HepG2 (cell line): ENCODE data around the gene SDR9C7. TPM values are rescaled to one million over a fixed set of nuclear protein-coding genes. Genes with fewer than 3 reads are reported as not detected.
"Not testable (repeated sequence)": the region's sequence is repeated elsewhere in the genome, so short reads cannot be mapped to it uniquely, and the experiment has no call there.

Source experiments
- ATAC-seq: fragments of 200-7000 bp; cut with Tn5 transposase; 3 replicates; pipeline ENCODE4 v1.9.1; 2020; ENCODE audit warnings: mild to moderate bottlenecking, moderate library complexity
- BruUV-seq: library from RNA; stranded (reverse); fragments of 400-500 nt; replicated peaks from 2 replicates; lab custom pipeline; 2021; lab: Mats Ljungman, UMichigan
- CTCF ChIA-PET: fragments of 300-600 bp; formaldehyde crosslinking; extraction: SDS; loops from one replicate; lab custom pipeline; 2021; ENCODE audit warnings: low total read pairs, inconsistent platforms, low intra/inter-chr PET ratio; lab: Yijun Ruan, JAX
- POLR2A ChIA-PET: fragments of 350-600 bp; sonication (Branson Sonifier 250); formaldehyde crosslinking; loops from one replicate; lab custom pipeline; 2020; ENCODE audit warnings: antibody characterized with exemption, inconsistent platforms; lab: Yijun Ruan, JAX
- DNase-seq: peaks from one replicate; pipeline ENCODE4 v3.0.0-alpha.2; 2015; ENCODE audit warnings: low spot score
- FAIRE-seq: peaks from 3 replicates; lab custom pipeline; 2011; peaks lifted over from hg19 to GRCh38; lab: Jason Lieb, UNC
- H2AFZ ChIP-seq: one replicate; pipeline ENCODE4 v1.6.1; 2011; ENCODE audit warnings: low read length, inconsistent platforms
- H3K27ac ChIP-seq: fragments of 300-600 bp; 3 replicates; pipeline ENCODE4 v1.8.0; 2011; ENCODE audit warnings: mixed run types, mild to moderate bottlenecking, mixed read lengths, low read length, inconsistent platforms; ENCODE audit not compliant: insufficient read depth; ENCODE audit errors: extremely low read length
- H3K27me3 ChIP-seq, 2 experiments: fragments of 200-600 bp in 1 of 2; 2 replicates in 1 of 2; 3 replicates in 1 of 2; pipeline versions ENCODE4 v1.6.0 to v1.8.0; 2011; ENCODE audit warnings: low read length in 2 of 2, mild to moderate bottlenecking in 2 of 2, moderate library complexity in 2 of 2, inconsistent platforms in 1 of 2; ENCODE audit not compliant: insufficient read depth in 2 of 2, control insufficient read depth in 1 of 2
- H3K36me3 ChIP-seq, 2 experiments: fragments of 200-600 bp in 1 of 2; replicated peaks in 1 of 2; 2 replicates in 1 of 2; 3 replicates in 1 of 2; pipeline versions ENCODE4 v1.5.1 to v1.8.0; 2011; ENCODE audit warnings: low read length in 2 of 2, inconsistent platforms in 1 of 2; ENCODE audit not compliant: insufficient read depth in 2 of 2, control insufficient read depth in 1 of 2
- H3K4me1 ChIP-seq: 2 replicates; pipeline ENCODE4 v1.5.1; 2012; ENCODE audit warnings: low read length, inconsistent platforms; ENCODE audit not compliant: insufficient read depth
- H3K4me2 ChIP-seq: 2 replicates; pipeline ENCODE4 v1.6.0; 2011; ENCODE audit warnings: low read depth, low read length, inconsistent platforms
- H3K4me3 ChIP-seq, 3 experiments: fragments of 200-600 bp in 1 of 3; sonication (generic), shearing (Covaris generic) in 1 of 3; replicated peaks in 1 of 3; 2 replicates each; pipeline ENCODE4 v1.5.1; 2011 to 2016; ENCODE audit warnings: low read length in 3 of 3, inconsistent platforms in 2 of 3, low read depth in 2 of 3, mild to moderate bottlenecking in 2 of 3, control low read depth in 1 of 3, mixed read lengths in 1 of 3; ENCODE audit not compliant: insufficient read depth in 1 of 3
- H3K79me2 ChIP-seq: one replicate; pipeline ENCODE4 v1.6.1; 2011; ENCODE audit warnings: low read length, inconsistent platforms; ENCODE audit not compliant: insufficient read depth
- H3K9ac ChIP-seq: 2 replicates; pipeline ENCODE4 v1.6.0; 2011; ENCODE audit warnings: mild to moderate bottlenecking, low read depth, low read length, inconsistent platforms; ENCODE audit not compliant: insufficient read depth
- H3K9me3 ChIP-seq: 2 replicates; pipeline ENCODE4 v1.5.1; 2012; ENCODE audit warnings: mild to moderate bottlenecking, low read length
- H4K20me1 ChIP-seq: 2 replicates; pipeline ENCODE4 v1.6.0; 2011; ENCODE audit warnings: inconsistent platforms, mild to moderate bottlenecking, low read length, moderate library complexity; ENCODE audit not compliant: insufficient read depth
- CHD4 ChIP-seq: fragments of 200-600 bp; sonication (generic); IDR thresholded peaks from 2 replicates; pipeline ENCODE4 v1.7.0; 2017; ENCODE audit warnings: mild to moderate bottlenecking, low read length, borderline replicate concordance
- CREB1 ChIP-seq, 2 experiments: fragments of 450-650 bp in 1 of 2; IDR thresholded peaks; 2 replicates each; pipeline ENCODE4 v1.6.1; 2016 to 2017; ENCODE audit warnings: control low read depth in 1 of 2, mild to moderate bottlenecking in 1 of 2, missing compliant biosample characterization in 1 of 2, missing genetic modification characterization in 1 of 2
- DMAP1 ChIP-seq: IDR thresholded peaks from 2 replicates; pipeline ENCODE4 v1.6.1; 2016
- JUN ChIP-seq: sonication (generic); formaldehyde crosslinking; IDR thresholded peaks from 2 replicates; pipeline ENCODE4 v1.4.0; 2020; ENCODE audit warnings: mild to moderate bottlenecking, missing genetic modification reagents
- RNF219 ChIP-seq: sonication (generic); formaldehyde crosslinking; IDR thresholded peaks from 2 replicates; pipeline ENCODE4 v1.5.0; 2020; ENCODE audit warnings: mild to moderate bottlenecking, missing genetic modification reagents
- SRY ChIP-seq: sonication (generic); formaldehyde crosslinking; IDR thresholded peaks from 2 replicates; pipeline ENCODE4 v1.8.0; 2022; ENCODE audit warnings: mild to moderate bottlenecking, missing genetic modification reagents
- ZNF225 ChIP-seq: sonication (generic); formaldehyde crosslinking; IDR thresholded peaks from 2 replicates; pipeline ENCODE4 v1.4.0; 2020; ENCODE audit warnings: mild to moderate bottlenecking, missing genetic modification reagents
- ZNF607 ChIP-seq: sonication (generic); formaldehyde crosslinking; IDR thresholded peaks from 2 replicates; pipeline ENCODE4 v1.5.1; 2020; ENCODE audit warnings: missing genetic modification reagents, mild to moderate bottlenecking, borderline replicate concordance
- WGBS: methylation state at CpG from one replicate; pipeline ENCODE4 v1.1.6; 2017; ENCODE audit warnings: low lambda C conversion rate; 5-methylcytosine and 5-hydroxymethylcytosine counted together
- in situ Hi-C: cut with HindIII; loops from 2 replicates; pipeline ENCODE4 v1.10.0; 2017; ENCODE audit warnings: low pct_unique_long_range_greater_than_20kb; ENCODE audit not compliant: extremely low pct_ligation_motif_present
- intact Hi-C: fragments of 100-400 bp; cut with micrococcal nuclease; formaldehyde crosslinking; loops from one replicate; pipeline ENCODE4 v1.10.0; 2022; ENCODE audit not compliant: unreplicated experiment
- polyA plus RNA-seq, 8 experiments: library from polyadenylated mRNA; depleted of rRNA in 3 of 8; stranded (reverse) in 7 of 8; unstranded in 1 of 8; fragments of >200 nt; fragmentation: Illumina TruSeq in 4 of 8; extraction: Trizol in 4 of 8; gene quantifications; 2 replicates each; pipeline versions ENCODE4 v1.2.1 to v1.2.3, GENCODE V29; 2011 to 2016; ENCODE audit warnings: low read depth in 4 of 8, missing spikeins in 1 of 8, mixed read lengths in 1 of 8; ENCODE audit not compliant: insufficient read depth in 1 of 8
- total RNA-seq, 5 experiments: library from RNA; depleted of rRNA; stranded (reverse); fragments of >200 nt; fragmentation: Illumina TruSeq; extraction: Trizol; gene quantifications; 2 replicates each; pipeline ENCODE4 v1.2.3, GENCODE V29; 2016; ENCODE audit warnings: low read depth in 1 of 5

The SDR9C7 gene
- total and polyA plus RNA-seq, 2 of the 13 experiments (the other 11 are each of a cell fraction or from before 2014, with no cell fraction given), result 0.04 TPM; not detected in 1

- H2AFZ ChIP-seq, result no peak overlapping the region
- intact Hi-C loops, result no loop called here
- no peak overlapping the region for H3K4me2 ChIP-seq
- H3K27ac ChIP-seq, result no peak overlapping the region
- ATAC-seq, result no peak
- no TSS peak for BruUV-seq
- H3K36me3 ChIP-seq, result no peaks in the 10 kb centered on the region
- H3K9ac ChIP-seq, result no peak overlapping the region
- no peak for DNase-seq
- TF ChIP-seq SRY (no peak), ZNF225 (CRISPR knock-in tag) (no peak), JUN (CRISPR knock-in tag) (no peak), CHD4 (no peak), CREB1 (IDR thresholded peaks at IDR 0.05) (0 out of 2 replicates have a peak, but pooled peaks have one; percentile 33), CREB1 (CRISPR knock-in tag; IDR thresholded peaks at IDR 0.05) (no peak), DMAP1 (CRISPR knock-in tag) (no peak), RNF219 (no peak), ZNF607 (CRISPR knock-in tag) (no peak)
- H3K27me3 ChIP-seq, result no peaks in the 10 kb centered on the region; a peak in 1 of 5 replicates
- H3K4me1 ChIP-seq, result no peaks in the 10 kb centered on the region
- ChIA-PET POLR2A (no interaction called here), CTCF (no interaction called here)
- WGBS, result 0% methylated on average over 1 of the region's 1 CpG
- in situ Hi-C loops, result no loop called here
- FAIRE-seq, result no peak
- H3K79me2 ChIP-seq, result no peaks in the 10 kb centered on the region
- H3K4me3 ChIP-seq, result no peak overlapping the region
- H3K9me3 ChIP-seq, result no peaks in the 10 kb centered on the region
- H4K20me1 ChIP-seq, result no peaks in the 10 kb centered on the region
Observed at GRCh38 chr12:56903374-56903773, 30.8 kb downstream of the SDR9C7 start.

- H3K79me2 ChIP-seq, intact Hi-C loops, FAIRE-seq, H3K4me3 ChIP-seq, H3K9me3 ChIP-seq, in situ Hi-C loops, DNase-seq, H4K20me1 ChIP-seq, BruUV-seq, ATAC-seq, H3K9ac ChIP-seq, H3K27ac ChIP-seq, CTCF ChIA-PET, H2AFZ ChIP-seq, H3K27me3 ChIP-seq, H3K36me3 ChIP-seq, H3K4me2 ChIP-seq, H3K4me1 ChIP-seq: not testable (repeated sequence)
- POLR2A ChIA-PET, result interaction anchor here (0.5 kb wide), 1 partner anchor 312 kb away, joined by 3 read pairs; no protein-coding TSS in a partner anchor
Observed at GRCh38 chr12:56901313-56901712, 32.9 kb downstream of the SDR9C7 start.
